Calu3 (cell line): Measurements from ENCODE around the gene CPTP. TPM values are rescaled to one million over a fixed set of nuclear protein-coding genes. Genes with fewer than 3 reads are reported as not detected.

Experiments
- BruUV-seq: library from RNA; stranded (reverse); fragments of 400-500 nt; replicated peaks from 2 replicates; lab custom pipeline; 2021; lab: Mats Ljungman, UMichigan
- CTCF ChIA-PET: fragments of 300-600 bp; sonication (Branson Sonifier 250); formaldehyde crosslinking; loops from one replicate; lab custom pipeline; 2022; ENCODE audit warnings: antibody characterized with exemption; lab: Charles Lee
- DNase-seq: peaks from one replicate; pipeline ENCODE4 v3.0.0; 2022
- H3K27ac Mint-ChIP-seq: one replicate; pipeline ENCODE4 v1.8.0; 2022; ENCODE audit warnings: mixed read lengths; ENCODE audit not compliant: unreplicated experiment
- H3K27me3 Mint-ChIP-seq: one replicate; pipeline ENCODE4 v1.8.0; 2022; ENCODE audit warnings: mixed read lengths; ENCODE audit not compliant: unreplicated experiment
- H3K36me3 Mint-ChIP-seq: one replicate; pipeline ENCODE4 v1.8.0; 2022; ENCODE audit warnings: mild to moderate bottlenecking, moderate library complexity, mixed read lengths; ENCODE audit not compliant: insufficient read depth, unreplicated experiment
- H3K4me1 Mint-ChIP-seq: one replicate; pipeline ENCODE4 v1.8.0; 2022; ENCODE audit warnings: mild to moderate bottlenecking, low read depth, mixed read lengths; ENCODE audit not compliant: unreplicated experiment
- H3K4me3 Mint-ChIP-seq: one replicate; pipeline ENCODE4 v1.8.0; 2022; ENCODE audit warnings: mild to moderate bottlenecking, low read depth, moderate library complexity, mixed read lengths; ENCODE audit not compliant: unreplicated experiment
- H3K9me3 Mint-ChIP-seq: one replicate; pipeline ENCODE4 v1.8.0; 2022; ENCODE audit warnings: low read depth, mixed read lengths; ENCODE audit not compliant: unreplicated experiment
- CTCF ChIP-seq: fragments of 200-600 bp; IDR thresholded peaks from one replicate; pipeline ENCODE4 v1.8.0; 2022; ENCODE audit warnings: antibody characterized with exemption; ENCODE audit not compliant: unreplicated experiment
- intact Hi-C: fragments of 100-400 bp; cut with micrococcal nuclease; formaldehyde crosslinking; loops from one replicate; pipeline ENCODE4 v1.10.0; 2022; ENCODE audit not compliant: unreplicated experiment
- total RNA-seq: library from RNA; stranded (reverse); gene quantifications from 2 replicates; pipeline ENCODE4 v1.2.3, GENCODE V29; 2022

The CPTP gene
- total RNA-seq, 1 experiment from 2014 or later: 20.1 TPM

DNA sequence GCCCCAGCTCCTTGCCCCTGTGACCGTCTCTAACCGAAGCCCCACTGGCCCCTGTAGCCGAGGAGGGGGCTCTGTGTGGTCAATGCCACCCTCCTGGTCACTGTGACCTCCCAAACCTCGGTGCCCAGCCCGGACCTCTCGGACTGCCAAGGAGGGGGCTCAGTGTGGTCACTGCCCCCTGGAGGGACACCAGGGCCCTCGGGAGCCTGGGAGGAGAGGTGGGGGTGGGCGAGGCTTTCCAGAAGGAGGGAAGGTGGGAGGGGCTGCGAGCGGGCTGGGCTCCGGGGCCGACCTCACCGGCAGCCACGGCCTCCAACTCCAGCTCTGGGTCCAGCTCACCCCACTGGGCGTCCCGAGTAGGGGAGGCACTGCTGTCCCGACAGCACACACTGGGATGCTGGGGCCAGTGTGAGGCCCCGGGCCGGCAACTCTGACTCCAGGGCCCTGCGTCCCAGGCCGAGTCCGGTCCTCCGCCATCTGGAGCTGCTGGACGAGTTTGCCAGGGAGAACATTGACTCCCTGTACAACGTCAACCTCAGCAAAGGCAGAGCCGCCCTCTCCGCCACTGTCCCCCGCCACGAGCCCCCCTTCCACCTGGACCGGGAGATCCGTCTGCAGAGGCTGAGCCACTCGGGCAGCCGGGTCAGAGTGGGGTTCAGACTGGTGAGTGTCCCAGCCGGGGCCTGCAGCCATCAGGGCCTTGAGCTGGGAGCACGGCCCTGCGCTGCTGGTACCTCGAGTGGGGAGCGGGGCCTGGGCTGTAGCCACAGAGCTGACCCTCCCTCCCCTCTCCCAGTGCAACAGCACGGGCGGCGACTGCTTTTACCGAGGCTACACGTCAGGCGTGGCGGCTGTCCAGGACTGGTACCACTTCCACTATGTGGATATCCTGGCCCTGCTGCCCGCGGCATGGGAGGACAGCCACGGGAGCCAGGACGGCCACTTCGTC is 38.0 kb upstream of the CPTP start:
- H3K27me3 Mint-ChIP-seq: no peaks in the 10 kb centered on the region
- CTCF ChIA-PET: interaction anchor here (0.6 kb wide), 1 partner anchor 1324 kb away, joined by 3 read pairs; no protein-coding TSS in a partner anchor
- H3K9me3 Mint-ChIP-seq: no peaks in the 10 kb centered on the region
- H3K4me1 Mint-ChIP-seq: peaks cover 10% of the 10 kb centered on the region
- intact Hi-C loops: no loop called here
- H3K27ac Mint-ChIP-seq: no peak overlapping the region
- BruUV-seq: no TSS peak
- DNase-seq: no peak
- H3K4me3 Mint-ChIP-seq: no peak overlapping the region
- TF ChIP-seq CTCF: no peak
- peaks cover 16% of the 10 kb centered on the region for H3K36me3 Mint-ChIP-seq

- CTCF ChIA-PET: no interaction called here
- no TSS peak for BruUV-seq
- DNase-seq: no peak
- H3K27ac Mint-ChIP-seq: no peak overlapping the region
- peaks cover 22% of the 10 kb centered on the region for H3K36me3 Mint-ChIP-seq
- H3K9me3 Mint-ChIP-seq: no peaks in the 10 kb centered on the region
- peaks cover 1% of the 10 kb centered on the region for H3K4me1 Mint-ChIP-seq
- intact Hi-C loops: no loop called here
- no peaks in the 10 kb centered on the region for H3K27me3 Mint-ChIP-seq
- no peak overlapping the region for H3K4me3 Mint-ChIP-seq
- no peak for TF ChIP-seq CTCF
These were observed 37.1 kb upstream of the CPTP start for GRCh38 chr1:1287288-1288110.

DNA sequence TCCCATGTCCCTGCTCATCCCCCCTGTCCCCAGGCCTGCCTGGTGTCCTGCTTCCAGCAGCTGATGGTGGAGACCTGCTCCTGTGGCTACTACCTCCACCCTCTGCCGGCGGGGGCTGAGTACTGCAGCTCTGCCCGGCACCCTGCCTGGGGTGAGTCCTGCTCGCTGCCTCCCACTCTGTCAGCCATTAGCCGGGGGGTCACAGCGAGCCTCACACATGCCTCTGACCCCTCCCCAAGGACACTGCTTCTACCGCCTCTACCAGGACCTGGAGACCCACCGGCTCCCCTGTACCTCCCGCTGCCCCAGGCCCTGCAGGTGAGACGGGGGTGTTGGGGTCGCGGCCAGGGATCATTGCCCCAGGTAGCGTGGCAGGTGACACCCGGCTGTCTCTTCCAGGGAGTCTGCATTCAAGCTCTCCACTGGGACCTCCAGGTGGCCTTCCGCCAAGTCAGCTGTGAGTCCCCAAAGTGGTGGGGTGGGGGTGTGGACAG is 34.3 kb upstream of the CPTP start:
- Mint-ChIP-seq H3K27ac (no peak overlapping the region), H3K4me1 (no peaks in the 10 kb centered on the region), H3K27me3 (no peaks in the 10 kb centered on the region), H3K9me3 (no peaks in the 10 kb centered on the region), H3K36me3 (peaks cover 20% of the 10 kb centered on the region), H3K4me3 (no peak overlapping the region)
- BruUV-seq: no TSS peak
- DNase-seq: peak; percentile 85
- peak; percentile 71 for TF ChIP-seq CTCF
- intact Hi-C loops: no loop called here
- CTCF ChIA-PET: interaction anchor here (0.7 to 2.8 kb wide), 3 partner anchors 17 to 221 kb away, joined by 5 to 17 read pairs (median 5); partner anchors contain the start of gene UBE2J2

DNA sequence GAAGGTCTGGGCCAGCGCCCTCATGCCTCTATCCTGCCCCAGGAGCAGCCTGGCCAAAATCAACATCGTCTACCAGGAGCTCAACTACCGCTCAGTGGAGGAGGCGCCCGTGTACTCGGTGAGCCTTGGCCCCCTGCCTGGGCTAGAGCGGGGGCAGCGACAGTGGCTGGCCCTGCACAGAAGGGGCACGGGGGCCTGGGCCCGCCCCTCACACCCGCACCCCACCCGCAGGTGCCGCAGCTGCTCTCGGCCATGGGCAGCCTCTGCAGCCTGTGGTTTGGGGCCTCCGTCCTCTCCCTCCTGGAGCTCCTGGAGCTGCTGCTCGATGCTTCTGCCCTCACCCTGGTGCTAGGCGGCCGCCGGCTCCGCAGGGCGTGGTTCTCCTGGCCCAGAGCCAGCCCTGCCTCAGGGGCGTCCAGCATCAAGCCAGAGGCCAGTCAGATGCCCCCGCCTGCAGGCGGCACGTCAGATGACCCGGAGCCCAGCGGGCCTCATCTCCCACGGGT is 33.5 kb upstream of the CPTP start:
- DNase-seq: peak; percentile 55
- intact Hi-C loops: no loop called here
- no TSS peak for BruUV-seq
- CTCF ChIA-PET: interaction anchor here (1.0 to 2.8 kb wide), 6 partner anchors 9 to 231 kb away, joined by 3 to 17 read pairs (median 4); no protein-coding TSS in a partner anchor
- Mint-ChIP-seq H3K27ac (no peak overlapping the region), H3K4me1 (no peaks in the 10 kb centered on the region), H3K36me3 (peaks cover 22% of the 10 kb centered on the region), H3K27me3 (no peaks in the 10 kb centered on the region), H3K4me3 (no peak overlapping the region), H3K9me3 (no peaks in the 10 kb centered on the region)
- no peak for TF ChIP-seq CTCF
